Liver (tissue), 3 donors: ENCODE measurements around the gene SNX15.

ENCODE experiments used
- ATF3 ChIP-seq: IDR thresholded peaks from 2 replicates; pipeline ENCODE4 v1.6.1; 2016; ENCODE audit warnings: antibody characterized with exemption
- EGR1 ChIP-seq, 2 donors: IDR thresholded peaks; 2 replicates each; pipeline ENCODE4 v1.6.1; 2016 to 2018; ENCODE audit warnings: antibody characterized with exemption in 2 of 2, low read depth in 2 of 2
- FOXA1 ChIP-seq: IDR thresholded peaks from 2 replicates; pipeline ENCODE4 v1.6.1; 2016; ENCODE audit warnings: antibody characterized with exemption
- GABPA ChIP-seq, 2 donors: IDR thresholded peaks in 1 of 2; conservative IDR thresholded peaks in 1 of 2; 2 replicates each; pipeline ENCODE4 v1.6.1; 2016; ENCODE audit warnings: antibody characterized with exemption in 2 of 2, mild to moderate bottlenecking in 1 of 2, moderate library complexity in 1 of 2
- JUND ChIP-seq, 2 donors: IDR thresholded peaks; 2 replicates each; pipeline ENCODE4 v1.6.1; 2016; ENCODE audit warnings: antibody characterized with exemption in 2 of 2
- MAX ChIP-seq: IDR thresholded peaks from 2 replicates; pipeline ENCODE4 v1.6.1; 2016; ENCODE audit warnings: antibody characterized with exemption
- RAD21 ChIP-seq, 2 donors: IDR thresholded peaks; 2 replicates each; pipeline ENCODE4 v1.6.1; 2016; ENCODE audit warnings: antibody characterized with exemption in 2 of 2, mild to moderate bottlenecking in 2 of 2
- REST ChIP-seq: IDR thresholded peaks from 2 replicates; pipeline ENCODE4 v1.6.1; 2016; ENCODE audit warnings: antibody characterized with exemption, mild to moderate bottlenecking
- SP1 ChIP-seq: IDR thresholded peaks from 2 replicates; pipeline ENCODE4 v1.6.1; 2018; ENCODE audit warnings: antibody characterized with exemption, mild to moderate bottlenecking
- TAF1 ChIP-seq: conservative IDR thresholded peaks from 2 replicates; pipeline ENCODE4 v1.6.1; 2016; ENCODE audit warnings: antibody characterized with exemption, mild to moderate bottlenecking
- YY1 ChIP-seq: IDR thresholded peaks from 2 replicates; pipeline ENCODE4 v1.6.1; 2016; ENCODE audit warnings: antibody characterized with exemption, mild to moderate bottlenecking
- TF ChIP-seq, protein P1 (sequence below): fragments of 150-350 bp; IDR thresholded peaks from 2 replicates; pipeline ENCODE4 v1.5.1; 2017; ENCODE audit warnings: improper control_type of control experiment, low read depth, low read length; ENCODE audit not compliant: missing input control
- TF ChIP-seq, protein P2 (sequence below): IDR thresholded peaks from 2 replicates; pipeline ENCODE4 v1.6.1; 2016; ENCODE audit warnings: antibody characterized with exemption
- donor health status: healthy.
- donor health status: healthy.

GRCh38 chr11:65078786-65079342, 51.6 kb downstream of the SNX15 start:
- no peak for TF ChIP-seq YY1
- TF ChIP-seq JUND (IDR thresholded peaks at IDR 0.05) = no peak
- TF ChIP-seq, protein P1, sequence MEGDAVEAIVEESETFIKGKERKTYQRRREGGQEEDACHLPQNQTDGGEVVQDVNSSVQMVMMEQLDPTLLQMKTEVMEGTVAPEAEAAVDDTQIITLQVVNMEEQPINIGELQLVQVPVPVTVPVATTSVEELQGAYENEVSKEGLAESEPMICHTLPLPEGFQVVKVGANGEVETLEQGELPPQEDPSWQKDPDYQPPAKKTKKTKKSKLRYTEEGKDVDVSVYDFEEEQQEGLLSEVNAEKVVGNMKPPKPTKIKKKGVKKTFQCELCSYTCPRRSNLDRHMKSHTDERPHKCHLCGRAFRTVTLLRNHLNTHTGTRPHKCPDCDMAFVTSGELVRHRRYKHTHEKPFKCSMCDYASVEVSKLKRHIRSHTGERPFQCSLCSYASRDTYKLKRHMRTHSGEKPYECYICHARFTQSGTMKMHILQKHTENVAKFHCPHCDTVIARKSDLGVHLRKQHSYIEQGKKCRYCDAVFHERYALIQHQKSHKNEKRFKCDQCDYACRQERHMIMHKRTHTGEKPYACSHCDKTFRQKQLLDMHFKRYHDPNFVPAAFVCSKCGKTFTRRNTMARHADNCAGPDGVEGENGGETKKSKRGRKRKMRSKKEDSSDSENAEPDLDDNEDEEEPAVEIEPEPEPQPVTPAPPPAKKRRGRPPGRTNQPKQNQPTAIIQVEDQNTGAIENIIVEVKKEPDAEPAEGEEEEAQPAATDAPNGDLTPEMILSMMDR = no peak
- TF ChIP-seq TAF1 = no peak
- TF ChIP-seq SP1 = no peak
- no peak for TF ChIP-seq EGR1 (IDR thresholded peaks at IDR 0.05; ENCODE audit: low read depth in 2 of 2)
- no peak for TF ChIP-seq REST
- no peak for TF ChIP-seq GABPA (IDR thresholded peaks at IDR 0.05 in 1 of 2, conservative IDR thresholded peaks at IDR 0.05 in 1 of 2)
- no peak for TF ChIP-seq FOXA1
- TF ChIP-seq ATF3 = no peak
- TF ChIP-seq, protein P2, sequence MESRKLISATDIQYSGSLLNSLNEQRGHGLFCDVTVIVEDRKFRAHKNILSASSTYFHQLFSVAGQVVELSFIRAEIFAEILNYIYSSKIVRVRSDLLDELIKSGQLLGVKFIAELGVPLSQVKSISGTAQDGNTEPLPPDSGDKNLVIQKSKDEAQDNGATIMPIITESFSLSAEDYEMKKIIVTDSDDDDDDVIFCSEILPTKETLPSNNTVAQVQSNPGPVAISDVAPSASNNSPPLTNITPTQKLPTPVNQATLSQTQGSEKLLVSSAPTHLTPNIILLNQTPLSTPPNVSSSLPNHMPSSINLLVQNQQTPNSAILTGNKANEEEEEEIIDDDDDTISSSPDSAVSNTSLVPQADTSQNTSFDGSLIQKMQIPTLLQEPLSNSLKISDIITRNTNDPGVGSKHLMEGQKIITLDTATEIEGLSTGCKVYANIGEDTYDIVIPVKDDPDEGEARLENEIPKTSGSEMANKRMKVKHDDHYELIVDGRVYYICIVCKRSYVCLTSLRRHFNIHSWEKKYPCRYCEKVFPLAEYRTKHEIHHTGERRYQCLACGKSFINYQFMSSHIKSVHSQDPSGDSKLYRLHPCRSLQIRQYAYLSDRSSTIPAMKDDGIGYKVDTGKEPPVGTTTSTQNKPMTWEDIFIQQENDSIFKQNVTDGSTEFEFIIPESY = no peak
- TF ChIP-seq MAX = no peak
- no peak for TF ChIP-seq RAD21 (IDR thresholded peaks at IDR 0.05)
